Activated CD4-positive, alpha-beta T cell treated with anti-CD3 and anti-CD28 coated beads, Interleukin-2, amount 50 U/mL, for 16 hours (primary cell): ENCODE data around the gene GOLGB1.
"Not testable (repeated sequence)": the region's sequence is repeated elsewhere in the genome, so short reads cannot be mapped to it uniquely, and the experiment has no call there.

Source experiments
- DNase-seq: peaks from one replicate; pipeline ENCODE4 v3.0.0-alpha.2; 2020

GOLGB1 gene

DNA sequence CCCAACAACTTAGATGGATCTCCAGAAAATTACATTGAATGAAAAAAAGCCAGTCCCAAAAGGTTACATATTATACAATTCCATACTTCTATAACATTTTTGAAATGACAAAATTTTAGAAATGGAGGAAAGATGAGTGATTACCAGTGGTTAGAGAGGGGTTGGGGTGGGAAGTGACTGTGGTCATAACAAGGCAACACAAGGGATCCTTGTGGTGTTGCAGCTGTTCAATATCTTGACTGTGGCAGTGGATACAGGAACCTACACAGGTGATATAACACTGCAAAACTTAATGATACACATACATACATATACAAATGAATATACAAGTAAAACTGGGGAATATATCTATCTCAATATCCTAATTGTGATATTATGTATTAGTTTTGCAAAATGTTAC, 9.6 kb downstream of the GOLGB1 start:
- peak; percentile 12 for DNase-seq

DNA sequence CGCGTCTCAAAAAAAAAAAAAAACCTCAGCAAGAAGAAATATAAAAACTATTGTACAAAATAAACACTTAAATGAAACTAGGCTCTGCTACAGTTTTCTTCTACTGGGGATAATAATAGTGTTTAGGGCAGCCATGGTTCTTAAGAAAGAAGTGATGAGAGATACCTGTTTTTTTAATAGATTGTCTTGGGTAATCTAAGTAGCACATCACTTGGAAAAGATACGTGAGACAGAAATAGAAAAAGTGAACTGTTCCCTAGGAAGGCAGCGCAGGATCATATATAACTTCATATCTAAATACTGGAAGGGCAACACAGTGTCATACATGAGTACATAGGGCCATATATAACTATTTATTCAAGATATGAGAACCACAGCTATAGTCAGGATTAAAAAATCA, 11.9 kb downstream of the GOLGB1 start:
- no peak for DNase-seq

- peak; percentile 46 for DNase-seq
Observed at GRCh38 chr3:121736112-121736511, 13.4 kb downstream of the GOLGB1 start.

- DNase-seq: peak; percentile 79
Observed at GRCh38 chr3:121735047-121735696, 14.4 kb downstream of the GOLGB1 start.

DNA sequence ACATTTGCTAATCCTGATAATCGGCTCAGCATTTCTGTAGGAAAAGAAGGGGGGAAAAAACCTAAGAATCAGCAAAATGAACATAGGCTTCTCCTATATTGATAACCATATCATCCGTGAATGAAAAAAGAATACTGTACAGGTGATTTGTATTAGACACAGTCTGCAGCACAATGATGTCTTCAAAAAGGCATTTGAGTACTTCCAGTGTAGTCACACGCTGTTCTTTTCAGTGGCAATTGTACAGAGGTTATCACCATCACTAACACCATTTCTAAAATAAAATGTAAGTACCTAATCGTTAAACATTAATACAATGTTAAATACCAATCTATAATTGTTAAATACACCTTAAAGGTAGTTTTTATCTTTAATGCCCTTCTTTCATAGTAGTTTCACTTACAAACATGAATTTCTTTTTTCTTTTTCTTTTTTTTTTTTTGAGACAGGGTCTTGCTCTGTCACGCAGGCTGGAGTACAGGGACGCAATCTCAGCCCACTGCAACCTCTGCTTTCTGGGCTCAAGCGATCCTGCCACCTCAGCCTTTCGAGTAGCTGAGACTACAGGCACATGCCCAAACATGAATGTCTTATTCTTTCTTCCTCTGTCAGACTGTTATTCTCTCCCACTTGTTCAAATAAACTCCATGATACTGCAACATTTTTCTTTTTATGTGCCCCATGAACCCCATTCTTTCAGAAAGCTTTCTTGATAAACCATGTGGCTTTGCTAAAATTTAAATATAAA, 18.4 kb downstream of the GOLGB1 start:
- no peak for DNase-seq

- DNase-seq: no peak
Observed at GRCh38 chr3:121724130-121724529, 25.4 kb downstream of the GOLGB1 start.

GRCh38 chr3:121723485-121723884, 26.1 kb downstream of the GOLGB1 start:
- no peak for DNase-seq

DNA sequence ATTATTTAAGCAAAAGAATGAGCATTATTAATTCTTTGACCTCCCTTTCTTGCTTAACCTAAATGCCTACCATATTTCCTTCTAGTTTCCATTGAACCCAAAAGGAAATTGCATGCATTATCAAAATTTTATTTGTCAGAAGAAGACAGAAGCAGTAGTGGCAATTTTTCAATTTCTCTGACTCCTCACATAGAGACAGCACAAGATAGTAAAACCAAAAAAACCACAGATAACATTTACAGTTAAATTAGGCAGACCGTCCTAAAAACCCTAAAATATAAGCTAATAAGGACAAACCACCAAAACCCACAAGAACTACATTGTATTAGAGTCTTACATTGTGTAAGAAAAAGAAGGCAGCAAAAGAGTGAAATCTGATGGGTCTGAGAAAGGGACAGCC, 27.1 kb downstream of the GOLGB1 start:
- no peak for DNase-seq

- DNase-seq: no peak
Observed at GRCh38 chr3:121720163-121720562, 29.4 kb downstream of the GOLGB1 start.

- no peak for DNase-seq
Observed at GRCh38 chr3:121719423-121719822, 30.1 kb downstream of the GOLGB1 start.

GRCh38 chr3:121718205-121718846, 31.2 kb downstream of the GOLGB1 start:
- DNase-seq: no peak

GRCh38 chr3:121710347-121710746, 39.2 kb downstream of the GOLGB1 start:
- DNase-seq: no peak

GRCh38 chr3:121707531-121708273, 41.8 kb downstream of the GOLGB1 start:
- DNase-seq: no peak

- DNase-seq: no peak
Observed at GRCh38 chr3:121705541-121705940, 44.0 kb downstream of the GOLGB1 start.

GRCh38 chr3:121703973-121704372, 45.6 kb downstream of the GOLGB1 start:
- no peak for DNase-seq

- DNase-seq: no peak
Observed at GRCh38 chr3:121698901-121699300, 50.6 kb downstream of the GOLGB1 start.

GRCh38 chr3:121698476-121698875, 51.1 kb downstream of the GOLGB1 start:
- DNase-seq: no peak

- DNase-seq: no peak
Observed at GRCh38 chr3:121696186-121696585, 53.4 kb downstream of the GOLGB1 start.

DNA sequence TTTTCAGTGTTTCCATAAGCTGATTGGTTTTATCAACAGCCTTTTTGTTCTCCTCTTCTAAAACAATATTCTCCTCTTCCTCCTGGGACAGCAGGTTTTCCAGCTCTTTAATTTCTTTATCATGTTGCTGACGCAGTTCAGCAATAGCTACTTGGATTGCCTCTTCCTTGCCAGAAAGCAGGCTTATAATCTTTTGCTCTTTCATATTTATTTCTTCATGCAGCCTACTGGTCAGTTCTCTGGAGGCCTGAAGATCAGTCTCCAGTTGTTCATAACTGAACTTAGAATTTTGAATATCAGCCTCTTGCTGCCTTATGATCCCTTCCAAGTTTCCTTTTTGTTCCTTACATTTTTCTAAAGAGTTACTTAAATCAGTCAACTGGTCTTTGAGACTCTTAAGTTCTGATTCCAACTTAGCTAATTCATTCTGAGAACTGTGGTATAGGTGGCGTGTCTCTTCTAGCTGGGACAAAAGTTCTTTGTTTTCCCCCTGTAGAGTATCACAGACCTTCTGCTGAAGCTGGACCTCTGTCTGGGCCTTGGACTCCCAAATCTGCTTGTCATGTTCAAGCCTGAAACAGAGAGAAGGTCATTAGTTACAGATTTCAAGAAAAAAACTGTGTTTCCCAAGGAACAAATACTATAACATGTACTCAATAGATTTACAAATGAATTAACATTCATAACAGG, 57.4 kb downstream of the GOLGB1 start:
- DNase-seq: no peak

DNA sequence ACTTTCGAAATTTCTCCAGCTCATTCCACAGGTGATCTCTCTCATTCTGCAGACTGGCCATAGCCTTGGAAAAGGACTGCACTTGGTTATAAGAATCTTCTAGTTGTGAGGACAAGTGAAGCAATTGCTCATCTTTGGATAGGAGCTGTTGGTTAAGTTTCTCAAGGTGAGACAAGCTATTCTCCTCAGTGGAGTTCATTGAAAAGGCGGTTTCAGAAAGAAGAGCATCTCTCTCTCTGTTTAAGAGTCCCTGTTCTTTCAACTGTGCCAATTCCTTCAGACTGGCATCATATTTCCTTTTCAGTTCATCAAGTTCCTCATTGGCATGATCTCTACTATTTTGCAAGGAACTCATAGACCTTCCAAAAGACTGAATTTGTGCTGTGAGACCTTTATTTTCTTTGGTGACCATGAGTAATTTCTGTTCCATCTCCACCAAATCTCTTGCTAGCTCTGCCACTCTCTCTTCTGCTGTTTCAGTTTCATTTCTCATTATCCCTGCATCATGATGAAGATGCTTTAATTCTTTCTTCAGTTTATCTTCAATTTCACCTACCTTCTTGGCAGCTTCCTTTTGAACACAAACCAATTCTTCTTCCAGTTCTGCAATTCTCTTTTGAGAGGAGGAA, 58.6 kb downstream of the GOLGB1 start:
- peak; percentile 57 for DNase-seq

- not testable (repeated sequence) for DNase-seq
Observed at GRCh38 chr3:121688747-121689146, 60.8 kb downstream of the GOLGB1 start.

DNA sequence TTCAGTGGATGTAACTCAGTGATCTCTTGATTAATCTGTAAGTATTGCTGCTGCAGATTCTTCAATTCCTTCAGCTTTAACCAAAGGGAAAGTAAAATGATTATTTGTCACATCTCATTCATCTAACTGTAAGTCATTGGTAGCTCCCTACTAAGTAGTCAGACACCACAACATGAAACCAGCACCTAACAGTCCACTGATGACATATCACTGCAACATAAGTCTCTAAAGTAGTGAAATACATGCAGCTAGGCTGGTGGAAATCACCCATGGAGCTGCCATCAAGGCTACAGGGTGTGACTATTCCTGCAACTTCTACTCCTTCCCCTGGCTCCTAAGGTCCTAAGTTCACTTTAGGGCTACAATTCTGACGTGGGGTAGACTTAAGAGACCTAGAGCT, 67.7 kb downstream of the GOLGB1 start:
- DNase-seq: no peak
